Neural cell (in vitro differentiated cells): ENCODE measurements around the gene CADPS2. TPM values are rescaled to one million over a fixed set of nuclear protein-coding genes. Genes with fewer than 3 reads are reported as not detected.

Experiments
- H2AFZ ChIP-seq: fragments of 200-600, 300-800 bp; sonication (generic), shearing (Covaris generic); 2 replicates; pipeline ENCODE4 v1.6.0; 2014; ENCODE audit warnings: low read depth, mild to moderate bottlenecking, antibody characterized with exemption, low read length, moderate library complexity
- H3F3A ChIP-seq: fragments of 200-600 bp; shearing (Covaris generic); 2 replicates; pipeline ENCODE4 v1.6.1; 2016; ENCODE audit warnings: mild to moderate bottlenecking, moderate library complexity, mixed read lengths, antibody characterized with exemption, low read length; ENCODE audit not compliant: insufficient read depth, poor library complexity, severe bottlenecking
- H3K27ac ChIP-seq: fragments of 200-600, 300-800 bp; sonication (generic), shearing (Covaris generic); 2 replicates; pipeline ENCODE4 v1.5.1; 2014; ENCODE audit warnings: mild to moderate bottlenecking, low read length, moderate library complexity
- H3K27me3 ChIP-seq: fragments of 300-800, 200-600 bp; sonication (generic), shearing (Covaris generic); 2 replicates; pipeline ENCODE4 v1.6.0; 2014; ENCODE audit warnings: mild to moderate bottlenecking, low read depth, low read length, moderate library complexity; ENCODE audit not compliant: insufficient read depth
- H3K36me3 ChIP-seq: fragments of 300-800, 200-600 bp; sonication (generic), shearing (Covaris generic); 2 replicates; pipeline ENCODE4 v1.5.1; 2014; ENCODE audit warnings: mild to moderate bottlenecking, antibody characterized with exemption, low read length, moderate library complexity; ENCODE audit not compliant: insufficient read depth
- H3K4me2 ChIP-seq: fragments of 300-800, 200-600 bp; sonication (generic), shearing (Covaris generic); 2 replicates; pipeline ENCODE4 v1.6.0; 2014; ENCODE audit warnings: mild to moderate bottlenecking, low read length
- H3K4me3 ChIP-seq: fragments of 300-800, 200-600 bp; sonication (generic), shearing (Covaris generic); 2 replicates; pipeline ENCODE4 v1.5.1; 2014; ENCODE audit warnings: mild to moderate bottlenecking, low read length, moderate library complexity
- H3K79me2 ChIP-seq: fragments of 200-600 bp; shearing (Covaris generic); replicated peaks from 2 replicates; pipeline ENCODE4 v1.6.0; 2014; ENCODE audit warnings: mild to moderate bottlenecking, low read length, moderate library complexity; ENCODE audit not compliant: insufficient read depth
- H3K9ac ChIP-seq: fragments of 300-800, 200-600 bp; sonication (generic), shearing (Covaris generic); 2 replicates; pipeline ENCODE4 v1.6.1; 2016; ENCODE audit warnings: mild to moderate bottlenecking, low read length, mixed read lengths
- H3K9me2 ChIP-seq: fragments of 200-600 bp; shearing (Covaris generic); 2 replicates; pipeline ENCODE4 v1.6.1; 2016; ENCODE audit warnings: mild to moderate bottlenecking, low read length, mixed read lengths; ENCODE audit not compliant: insufficient read depth
- H3K9me3 ChIP-seq: fragments of 200-600, 300-800 bp; sonication (generic), shearing (Covaris generic); 2 replicates; pipeline ENCODE4 v1.6.1; 2016; ENCODE audit warnings: mild to moderate bottlenecking, mixed run types, low read length, moderate library complexity, mixed read lengths
- H4K20me1 ChIP-seq: fragments of 200-600 bp; shearing (Covaris generic); 2 replicates; pipeline ENCODE4 v1.6.1; 2016; ENCODE audit warnings: mild to moderate bottlenecking, mixed run types; ENCODE audit not compliant: insufficient read depth
- EP300 ChIP-seq: fragments of 450-650 bp; conservative IDR thresholded peaks from 2 replicates; pipeline ENCODE4 v1.6.1; 2014; ENCODE audit warnings: antibody characterized with exemption, mild to moderate bottlenecking, moderate library complexity; ENCODE audit not compliant: poor library complexity, severe bottlenecking
- EZH2 ChIP-seq: fragments of 200-600, 300-800 bp; shearing (Covaris generic), sonication (generic); IDR thresholded peaks from 2 replicates; pipeline ENCODE4 v1.6.1; 2014; ENCODE audit warnings: antibody characterized with exemption, low read length, borderline replicate concordance, mild to moderate bottlenecking; ENCODE audit not compliant: insufficient read depth, poor library complexity, severe bottlenecking
- MXI1 ChIP-seq: fragments of 450-650 bp; conservative IDR thresholded peaks from 2 replicates; pipeline ENCODE4 v1.6.1; 2014; ENCODE audit warnings: antibody characterized with exemption, mild to moderate bottlenecking; ENCODE audit not compliant: poor library complexity, severe bottlenecking
- POLR2AphosphoS5 ChIP-seq: IDR thresholded peaks from 2 replicates; pipeline ENCODE4 v1.6.1; 2012
- RAD21 ChIP-seq: fragments of 450-650 bp; conservative IDR thresholded peaks from 2 replicates; pipeline ENCODE4 v1.6.1; 2014; ENCODE audit warnings: antibody characterized with exemption, mild to moderate bottlenecking, moderate library complexity
- REST ChIP-seq: IDR thresholded peaks from 2 replicates; pipeline ENCODE4 v1.6.1; 2012; ENCODE audit warnings: borderline replicate concordance
- SMC3 ChIP-seq: fragments of 450-650 bp; conservative IDR thresholded peaks from 2 replicates; pipeline ENCODE4 v1.6.1; 2014; ENCODE audit warnings: antibody characterized with exemption, mild to moderate bottlenecking, moderate library complexity; ENCODE audit not compliant: poor library complexity
- TAF1 ChIP-seq: IDR thresholded peaks from 2 replicates; pipeline ENCODE4 v1.6.1; 2012; ENCODE audit warnings: low read depth
- polyA plus RNA-seq: library from polyadenylated mRNA; depleted of rRNA; stranded (reverse); fragments of >200 nt; gene quantifications from 2 replicates; pipeline ENCODE4 v1.2.3, GENCODE V29; 2014
- TF ChIP-seq, protein P1 (sequence below): fragments of 450-650 bp; IDR thresholded peaks from 2 replicates; pipeline ENCODE4 v1.5.1; 2014; ENCODE audit warnings: antibody characterized with exemption, mild to moderate bottlenecking, moderate library complexity; ENCODE audit not compliant: poor library complexity, severe bottlenecking

The CADPS2 gene
- polyA plus RNA-seq, 1 donor from 2014 or later = 5.9 TPM

GRCh38 chr7:122676466-122676865, 209.8 kb downstream of the CADPS2 start:
- H3K9ac ChIP-seq = no peak overlapping the region
- H3K9me2 ChIP-seq = no peaks in the 10 kb centered on the region
- H3K36me3 ChIP-seq = no peaks in the 10 kb centered on the region
- TF ChIP-seq EZH2 (no peak), RAD21 (no peak), MXI1 (no peak), SMC3 (no peak), TAF1 (no peak), REST (no peak), EP300 (no peak), POLR2AphosphoS5 (no peak)
- TF ChIP-seq, protein P1, sequence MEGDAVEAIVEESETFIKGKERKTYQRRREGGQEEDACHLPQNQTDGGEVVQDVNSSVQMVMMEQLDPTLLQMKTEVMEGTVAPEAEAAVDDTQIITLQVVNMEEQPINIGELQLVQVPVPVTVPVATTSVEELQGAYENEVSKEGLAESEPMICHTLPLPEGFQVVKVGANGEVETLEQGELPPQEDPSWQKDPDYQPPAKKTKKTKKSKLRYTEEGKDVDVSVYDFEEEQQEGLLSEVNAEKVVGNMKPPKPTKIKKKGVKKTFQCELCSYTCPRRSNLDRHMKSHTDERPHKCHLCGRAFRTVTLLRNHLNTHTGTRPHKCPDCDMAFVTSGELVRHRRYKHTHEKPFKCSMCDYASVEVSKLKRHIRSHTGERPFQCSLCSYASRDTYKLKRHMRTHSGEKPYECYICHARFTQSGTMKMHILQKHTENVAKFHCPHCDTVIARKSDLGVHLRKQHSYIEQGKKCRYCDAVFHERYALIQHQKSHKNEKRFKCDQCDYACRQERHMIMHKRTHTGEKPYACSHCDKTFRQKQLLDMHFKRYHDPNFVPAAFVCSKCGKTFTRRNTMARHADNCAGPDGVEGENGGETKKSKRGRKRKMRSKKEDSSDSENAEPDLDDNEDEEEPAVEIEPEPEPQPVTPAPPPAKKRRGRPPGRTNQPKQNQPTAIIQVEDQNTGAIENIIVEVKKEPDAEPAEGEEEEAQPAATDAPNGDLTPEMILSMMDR = no peak
- no peaks in the 10 kb centered on the region for H3K9me3 ChIP-seq
- H3K27me3 ChIP-seq = no peaks in the 10 kb centered on the region
- no peak overlapping the region for H3K4me3 ChIP-seq
- H3K4me2 ChIP-seq = no peak overlapping the region
- H3K27ac ChIP-seq = no peak overlapping the region
- H2AFZ ChIP-seq = no peak overlapping the region
- H3K79me2 ChIP-seq = no peaks in the 10 kb centered on the region
- H4K20me1 ChIP-seq = no peaks in the 10 kb centered on the region
- H3F3A ChIP-seq = no peaks in the 10 kb centered on the region

GRCh38 chr7:122675621-122676020, 210.6 kb downstream of the CADPS2 start:
- Histone ChIP-seq H3K27ac (no peak overlapping the region), H3F3A (no peaks in the 10 kb centered on the region), H4K20me1 (no peaks in the 10 kb centered on the region), H3K36me3 (no peaks in the 10 kb centered on the region), H3K79me2 (no peaks in the 10 kb centered on the region), H3K4me2 (no peak overlapping the region), H3K27me3 (no peaks in the 10 kb centered on the region), H3K9ac (no peak overlapping the region), H2AFZ (no peak overlapping the region), H3K9me2 (no peaks in the 10 kb centered on the region), H3K4me3 (no peak overlapping the region), H3K9me3 (no peaks in the 10 kb centered on the region)
- TF ChIP-seq POLR2AphosphoS5 (no peak), SMC3 (no peak), MXI1 (no peak), REST (no peak), TAF1 (no peak), RAD21 (no peak), EZH2 (no peak), EP300 (no peak)
- TF ChIP-seq, protein P1 = no peak
